COLO668 (cell line): ENCODE measurements around the gene APOC3.
"Not testable (repeated sequence)": the region's sequence is repeated elsewhere in the genome, so short reads cannot be mapped to it uniquely, and the experiment has no call there.

Source experiments
- DNase-seq: peaks from one replicate; lab custom pipeline; 2025; ENCODE audit not compliant: unreplicated experiment; lab: John Stamatoyannopoulos, UW

Gene APOC3

DNA sequence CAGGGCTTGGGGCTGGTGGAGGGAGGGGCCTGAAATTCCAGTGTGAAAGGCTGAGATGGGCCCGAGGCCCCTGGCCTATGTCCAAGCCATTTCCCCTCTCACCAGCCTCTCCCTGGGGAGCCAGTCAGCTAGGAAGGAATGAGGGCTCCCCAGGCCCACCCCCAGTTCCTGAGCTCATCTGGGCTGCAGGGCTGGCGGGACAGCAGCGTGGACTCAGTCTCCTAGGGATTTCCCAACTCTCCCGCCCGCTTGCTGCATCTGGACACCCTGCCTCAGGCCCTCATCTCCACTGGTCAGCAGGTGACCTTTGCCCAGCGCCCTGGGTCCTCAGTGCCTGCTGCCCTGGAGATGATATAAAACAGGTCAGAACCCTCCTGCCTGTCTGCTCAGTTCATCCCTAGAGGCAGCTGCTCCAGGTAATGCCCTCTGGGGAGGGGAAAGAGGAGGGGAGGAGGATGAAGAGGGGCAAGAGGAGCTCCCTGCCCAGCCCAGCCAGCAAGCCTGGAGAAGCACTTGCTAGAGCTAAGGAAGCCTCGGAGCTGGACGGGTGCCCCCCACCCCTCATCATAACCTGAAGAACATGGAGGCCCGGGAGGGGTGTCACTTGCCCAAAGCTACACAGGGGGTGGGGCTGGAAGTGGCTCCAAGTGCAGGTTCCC lies at the start of gene APOC3:
APOC3 (plus strand) TSS at position 383 of the 659 bp plus-strand sequence. CDS start 676 bp downstream, outside the sequence.
- DNase-seq, result no peak

DNA sequence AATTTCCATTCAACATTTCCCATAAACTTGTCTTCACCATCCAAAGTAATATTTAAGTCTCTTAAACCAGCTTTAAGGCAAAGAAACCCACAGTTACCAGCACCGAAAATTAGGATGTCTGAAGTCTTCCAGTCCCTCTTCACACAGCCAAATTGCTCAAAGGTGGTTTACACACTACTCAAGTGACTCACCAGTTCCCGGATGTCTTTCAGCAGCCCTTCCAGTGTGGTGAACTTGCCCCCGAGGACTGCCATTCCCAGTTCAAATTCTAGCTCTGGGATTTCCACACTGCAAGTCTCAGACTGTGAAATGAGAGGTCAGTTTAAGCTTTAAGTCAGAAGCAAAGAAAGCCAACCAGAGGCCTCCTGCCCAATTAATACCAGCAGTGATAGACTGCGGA lies 47.0 kb upstream of the APOC3 start:
- no peak for DNase-seq

DNA sequence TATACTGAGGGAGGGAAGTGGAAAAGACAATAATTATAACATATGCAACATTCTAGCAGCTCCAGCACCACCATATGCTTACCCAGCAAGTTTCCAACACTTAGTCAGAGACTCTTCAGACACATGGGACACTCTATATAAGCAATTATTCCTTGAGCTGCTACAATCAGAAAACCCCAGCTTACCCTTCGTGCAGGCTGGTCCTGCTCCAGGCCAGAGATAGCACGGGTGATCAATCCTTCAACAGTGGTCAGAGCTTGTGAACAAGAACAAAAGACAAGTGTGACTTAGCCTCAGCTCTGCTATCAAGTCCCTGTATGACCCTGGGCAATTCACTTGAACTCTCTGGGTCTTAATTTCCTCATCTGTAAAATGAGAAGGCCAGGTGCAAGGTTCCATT lies 43.4 kb upstream of the APOC3 start:
- DNase-seq, result no peak

DNA sequence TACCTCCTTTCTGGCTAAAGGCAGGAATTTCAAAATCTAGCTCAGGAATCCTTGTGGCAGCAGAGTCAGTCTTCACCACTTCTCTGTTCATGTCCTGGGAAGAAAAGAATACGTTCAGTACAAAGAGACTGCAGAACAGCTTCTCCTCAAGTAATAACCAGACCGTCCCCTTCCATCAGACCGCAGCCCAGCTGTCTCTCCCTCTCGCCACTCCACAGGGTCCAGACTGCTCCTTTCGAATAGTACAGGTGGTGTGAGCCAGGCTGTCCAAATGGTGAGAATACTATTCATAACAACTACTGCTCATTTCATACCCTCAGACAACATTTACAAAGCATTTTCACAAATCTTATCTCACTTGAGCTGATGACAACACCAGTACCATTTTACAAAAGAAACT lies 42.7 kb upstream of the APOC3 start:
- DNase-seq, result no peak

DNA sequence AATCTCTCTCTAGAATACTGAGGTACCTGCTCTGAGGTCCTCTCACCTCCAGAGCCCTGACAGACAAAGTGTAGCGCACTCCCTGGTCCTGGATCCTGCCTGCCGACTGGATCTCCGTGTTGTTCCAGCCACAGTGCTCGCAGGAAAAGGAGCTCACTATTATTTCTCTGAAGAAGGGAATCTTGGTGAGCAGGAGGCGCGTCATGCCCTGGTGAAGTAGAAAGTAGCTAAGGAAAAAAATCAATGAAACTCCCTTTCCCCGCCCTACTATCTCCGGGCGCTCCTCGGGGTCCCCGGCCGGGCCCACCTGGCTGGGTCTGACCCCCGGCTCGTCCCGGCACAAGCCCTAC lies 42.3 kb upstream of the APOC3 start:
- no peak for DNase-seq

DNA sequence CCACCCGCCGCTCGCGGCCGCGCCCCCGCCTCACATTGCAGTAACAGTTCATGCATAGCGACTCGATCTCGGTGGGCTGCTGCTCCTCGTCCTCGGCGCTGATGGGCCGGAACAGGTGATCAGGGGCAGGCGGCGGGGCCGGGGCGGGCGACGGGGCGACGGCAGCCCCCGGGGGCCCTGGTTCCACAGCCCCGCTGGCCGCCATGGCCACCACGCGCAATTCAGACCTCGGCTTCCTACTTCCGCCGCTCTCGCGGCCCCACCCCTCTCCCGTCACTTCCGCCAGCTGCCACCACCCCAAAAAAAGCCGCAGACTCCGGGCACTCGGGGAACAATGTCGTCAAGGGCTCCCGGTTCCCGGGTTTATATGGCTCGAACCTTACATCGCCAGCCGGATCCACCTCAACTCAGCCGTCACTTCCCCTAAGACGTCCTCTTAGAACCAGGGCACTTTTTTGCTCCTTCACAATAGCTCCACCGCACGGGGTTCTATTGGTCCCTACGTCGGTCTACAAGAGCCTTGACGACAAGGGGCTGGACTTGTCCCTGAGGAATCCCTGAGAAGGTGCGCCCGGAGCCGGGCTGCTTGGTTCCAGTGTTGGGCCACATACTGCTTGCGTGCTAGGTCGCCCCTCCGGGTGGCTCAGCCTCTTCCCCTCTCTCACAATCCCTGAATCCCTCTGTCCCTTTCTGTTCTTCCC lies 41.8 kb upstream of the APOC3 start, which contains the start of gene ZPR1:
ZPR1 (minus strand) TSS at position 238 of the 701 bp plus-strand sequence; CDS start at position 205, 33 bp downstream.
- peak; percentile 75 for DNase-seq

DNA sequence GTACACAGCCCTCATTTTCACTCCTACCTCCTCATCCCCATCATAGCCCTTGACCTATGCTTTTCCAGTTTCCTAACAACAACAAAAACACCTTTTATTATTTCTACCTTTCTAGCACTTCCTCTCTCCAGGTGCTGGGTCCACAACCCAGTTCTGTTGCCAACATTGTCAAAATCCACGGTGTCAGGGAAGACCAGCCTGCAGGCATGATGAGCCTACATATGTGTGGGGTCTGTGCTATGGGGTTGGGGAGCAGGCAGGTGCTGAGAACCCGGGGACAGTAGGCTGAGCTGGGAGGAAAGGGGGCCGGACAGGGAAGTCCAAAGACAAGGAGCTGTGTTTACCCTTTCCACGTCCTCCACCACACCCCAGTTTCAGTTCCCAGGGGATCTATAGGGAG lies 41.2 kb upstream of the APOC3 start:
- no peak for DNase-seq

DNA sequence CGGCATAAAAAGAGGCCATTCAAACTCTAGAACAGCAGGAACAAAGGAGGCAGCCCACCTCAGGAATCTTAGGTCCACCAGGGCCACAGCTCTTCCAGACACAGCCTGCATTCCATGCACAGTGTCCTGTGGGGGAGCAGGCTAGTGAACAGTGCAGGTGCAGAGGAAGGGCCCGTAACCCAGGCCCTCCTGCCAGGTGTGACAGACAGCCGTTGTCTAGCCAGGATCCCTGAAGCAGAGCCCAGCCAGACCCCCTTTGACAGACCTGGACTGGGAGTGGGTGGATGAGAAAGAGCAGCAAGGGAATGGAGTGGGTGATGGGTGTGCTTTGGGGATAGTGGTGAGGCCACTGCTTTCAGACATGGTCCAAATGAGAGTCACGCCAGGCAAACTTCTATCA lies 40.7 kb upstream of the APOC3 start:
- DNase-seq, result no peak

DNA sequence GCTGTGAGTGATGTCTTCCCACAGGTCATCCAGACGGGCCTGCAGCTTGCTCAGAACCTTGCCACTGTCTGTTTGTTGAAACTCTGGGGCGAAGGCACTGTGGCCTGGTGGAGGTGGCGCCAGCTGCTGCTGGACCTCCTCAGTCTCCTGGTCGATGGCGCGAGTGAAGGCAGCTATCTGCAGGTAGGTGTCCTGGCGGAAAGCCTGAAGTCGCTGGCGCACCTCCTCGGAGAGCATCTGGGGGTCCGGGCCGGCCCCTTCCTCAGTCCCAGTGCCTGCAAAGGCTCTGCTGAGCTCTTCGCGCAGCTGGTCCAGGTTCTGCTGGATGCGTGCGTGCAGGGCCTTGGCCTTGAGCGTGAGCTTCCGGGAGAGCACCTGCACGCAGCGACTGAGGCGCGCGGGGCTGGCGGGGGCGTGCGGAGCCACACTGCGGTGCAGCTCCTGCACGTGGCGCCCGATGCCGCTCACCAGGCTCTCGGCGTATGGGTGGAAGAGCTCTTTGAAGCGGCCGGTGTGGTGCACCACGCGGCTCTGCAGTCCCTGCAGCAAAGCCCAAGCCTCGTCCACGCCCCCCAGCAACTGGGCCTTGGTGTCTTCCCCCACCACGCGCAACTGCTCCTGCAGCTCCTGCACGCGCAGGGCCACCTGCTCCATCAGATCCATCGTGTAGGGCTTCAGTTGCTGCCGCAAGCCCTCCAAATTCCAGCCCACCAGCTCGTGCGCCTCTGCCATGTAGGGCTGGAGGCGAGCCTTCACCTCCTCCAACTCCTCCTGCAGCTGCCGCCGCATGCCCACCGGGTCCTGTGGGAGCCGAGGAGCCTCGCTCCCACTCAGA lies 39.3 kb upstream of the APOC3 start:
- DNase-seq, result no peak

DNA sequence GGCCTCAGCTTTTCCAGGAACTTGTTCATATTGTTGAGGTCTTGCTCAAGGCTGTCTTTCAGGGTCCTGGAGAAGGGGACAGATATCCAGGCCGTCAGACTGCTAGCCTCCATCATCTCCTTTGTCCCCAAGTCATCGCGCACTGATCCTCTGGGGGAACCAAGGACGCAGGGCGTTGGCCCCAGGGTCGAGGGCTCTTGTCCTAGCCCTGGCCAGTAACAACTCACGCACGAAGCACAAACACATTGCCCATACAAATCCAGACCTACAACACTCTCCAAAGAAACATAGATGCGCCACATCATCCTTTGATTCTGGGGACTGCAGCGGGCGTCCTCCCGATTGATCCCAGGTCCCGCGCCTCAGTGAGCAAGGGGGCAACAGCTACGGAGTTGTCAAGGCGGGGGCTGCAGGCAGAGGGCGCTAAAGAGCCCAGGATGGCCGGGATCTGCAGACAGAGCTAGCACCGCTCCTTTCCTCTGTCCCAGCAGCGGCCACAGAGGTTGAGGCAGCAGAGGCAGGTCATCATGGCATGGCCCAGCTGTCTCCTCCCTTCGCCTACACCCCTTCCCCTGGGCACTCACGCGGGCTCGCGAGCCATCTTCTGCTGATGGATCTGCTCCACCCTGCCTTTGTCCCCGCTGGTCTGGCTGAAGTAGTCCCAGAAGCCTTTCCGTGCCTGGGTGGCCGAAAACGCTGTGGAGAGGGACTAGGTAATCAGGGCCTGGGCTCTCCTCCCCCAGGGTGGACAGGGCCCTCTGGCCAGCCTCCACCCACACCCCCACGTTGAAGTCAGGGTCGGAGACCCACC lies 38.5 kb upstream of the APOC3 start:
- peak; percentile 68 for DNase-seq

DNA sequence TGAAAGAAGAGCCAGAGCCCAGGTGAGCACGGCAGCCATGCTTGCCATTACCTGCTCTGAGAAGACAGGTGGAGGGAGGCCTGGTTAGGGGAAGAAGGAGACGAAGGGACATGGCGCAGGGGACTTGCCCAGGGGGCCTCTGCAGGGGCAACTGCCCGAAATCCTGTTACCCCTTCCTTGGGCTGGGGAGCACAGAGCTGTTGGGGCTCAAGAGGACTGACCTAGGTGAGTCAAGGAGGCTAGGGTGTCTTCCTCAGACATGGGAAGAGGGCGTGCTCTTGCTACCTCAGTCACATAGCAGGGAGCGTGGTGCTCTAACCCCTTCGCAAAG lies 37.9 kb upstream of the APOC3 start, which contains the start of gene APOA5:
APOA5 (minus strand) TSS at position 67 of the 331 bp plus-strand sequence; CDS start at position 48, 19 bp downstream.
- no peak for DNase-seq

DNA sequence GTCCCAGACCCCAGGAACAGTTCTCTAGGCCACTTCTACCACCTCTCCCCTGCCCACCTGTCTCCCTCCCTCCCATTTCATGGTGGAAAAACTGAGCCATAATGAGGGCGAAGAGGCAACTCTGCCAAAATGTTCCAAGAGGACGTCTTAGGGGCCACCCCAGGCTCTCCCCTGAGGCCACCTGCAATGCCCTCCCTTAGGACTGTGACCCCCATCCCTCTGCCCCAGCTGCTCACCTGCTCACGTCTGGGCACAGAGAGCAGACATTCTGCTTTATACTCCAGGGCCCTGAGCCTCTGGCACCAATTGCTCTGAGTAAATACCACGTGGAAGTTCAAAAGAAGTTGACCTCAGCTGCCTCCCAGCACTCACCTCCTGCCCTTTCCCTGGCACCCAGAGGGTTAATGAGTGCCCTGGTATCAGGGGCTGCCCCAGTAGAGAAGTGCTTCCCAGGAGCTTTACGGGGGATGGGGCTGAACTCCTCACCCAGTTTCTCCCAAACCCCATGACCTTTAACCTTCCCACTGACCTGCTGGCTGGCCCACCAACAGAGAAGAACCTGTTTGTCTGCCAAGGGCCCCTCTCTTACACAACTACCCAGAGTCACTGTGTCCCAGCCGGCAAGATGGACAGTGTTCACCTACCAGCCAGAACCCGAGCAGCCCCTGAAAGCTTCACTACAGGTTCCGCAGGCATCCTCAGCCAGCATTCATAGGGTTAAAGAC lies 37.4 kb upstream of the APOC3 start:
- DNase-seq, result no peak

DNA sequence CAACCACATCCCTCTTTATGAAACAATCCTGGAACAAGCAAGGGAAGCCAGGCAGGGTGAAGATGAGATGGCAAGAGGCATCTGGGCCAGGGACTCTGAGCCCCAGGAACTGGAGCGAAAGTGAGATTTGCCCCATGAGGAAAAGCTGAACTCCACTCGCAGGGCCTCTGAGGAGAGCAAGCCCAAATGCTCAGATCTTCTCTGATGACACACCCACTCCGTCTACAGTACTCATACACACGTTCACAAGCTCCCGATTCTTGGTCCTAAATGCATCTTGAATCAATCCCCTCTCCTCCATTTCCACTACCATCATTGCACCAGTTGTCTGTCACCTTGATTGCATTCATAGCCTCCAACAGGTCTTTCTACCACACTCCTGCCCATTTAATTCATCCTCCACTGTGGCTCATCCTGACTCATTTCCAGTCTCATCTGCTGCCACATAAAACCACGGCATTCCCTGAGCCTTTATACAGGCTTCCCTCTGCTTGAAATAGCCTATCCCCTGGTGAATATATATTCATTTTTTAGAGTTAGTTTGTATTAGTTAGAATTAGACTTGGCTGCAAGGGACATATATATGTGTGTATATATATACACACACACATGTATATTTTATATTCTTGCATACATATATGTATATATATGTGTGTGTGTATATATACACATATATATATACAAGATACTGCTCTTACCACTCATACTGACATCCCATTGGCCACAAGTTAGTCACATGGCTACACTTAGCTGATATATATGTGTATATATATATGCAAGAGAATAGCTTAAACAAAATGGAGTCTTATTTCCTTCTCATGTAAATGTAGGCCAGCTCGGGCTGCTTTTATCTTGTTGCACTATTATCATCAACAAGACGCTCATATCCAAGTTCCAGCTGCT lies 36.6 kb upstream of the APOC3 start:
- DNase-seq, result no peak

DNA sequence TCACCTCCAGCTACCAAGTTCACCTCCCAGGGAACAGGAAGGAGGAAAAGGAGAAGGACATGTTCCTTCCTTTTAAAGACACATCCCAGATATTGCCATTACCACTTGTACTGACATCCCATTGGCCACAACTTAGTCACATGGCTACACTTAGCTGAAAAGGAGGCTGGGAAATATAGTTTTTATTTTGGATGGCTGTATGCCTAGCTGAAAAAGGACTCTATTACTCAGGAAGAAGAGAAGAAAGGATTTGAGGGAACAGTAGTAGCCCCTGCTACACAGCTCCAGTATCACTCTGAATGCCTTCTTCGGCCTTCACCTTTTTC lies 36.0 kb upstream of the APOC3 start:
- DNase-seq, result no peak

DNA sequence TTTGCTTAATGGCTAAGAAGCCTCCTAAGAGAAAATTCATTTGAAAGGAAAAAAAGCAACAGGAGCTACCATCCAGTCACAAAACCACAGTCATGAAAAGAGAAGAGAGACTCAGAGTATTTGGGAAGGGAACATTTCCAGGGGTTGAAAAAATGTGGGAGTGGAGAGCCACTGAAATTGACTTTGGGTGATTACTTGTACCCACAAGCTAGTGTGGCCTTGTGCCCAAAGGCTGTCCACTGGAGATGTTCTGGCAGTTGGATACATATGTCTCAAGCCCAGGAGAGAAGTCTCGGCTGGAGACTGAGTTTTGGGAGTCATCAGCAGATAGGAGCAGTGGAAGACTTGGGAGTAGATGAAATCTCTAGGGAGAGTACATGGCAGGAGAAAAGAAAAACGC lies 34.9 kb upstream of the APOC3 start:
- no peak for DNase-seq

DNA sequence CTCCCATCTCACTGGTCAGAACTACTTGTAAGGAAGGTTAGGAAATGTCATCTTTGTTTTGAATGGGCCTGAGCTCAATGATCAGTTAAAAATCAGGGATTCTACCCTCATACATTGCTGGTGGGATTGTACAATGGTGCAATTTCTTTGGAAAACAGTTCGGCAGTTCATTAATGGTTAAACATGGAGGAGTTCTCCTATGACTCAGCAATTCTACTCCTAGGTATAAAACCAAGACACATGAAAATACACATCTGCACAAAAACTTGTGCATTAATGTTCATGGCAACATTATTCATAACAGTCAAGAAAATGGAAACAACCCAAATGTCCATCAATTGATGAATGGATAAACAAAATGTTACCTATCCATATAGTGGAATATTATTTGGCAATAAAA lies 33.2 kb upstream of the APOC3 start:
- DNase-seq, result no peak

DNA sequence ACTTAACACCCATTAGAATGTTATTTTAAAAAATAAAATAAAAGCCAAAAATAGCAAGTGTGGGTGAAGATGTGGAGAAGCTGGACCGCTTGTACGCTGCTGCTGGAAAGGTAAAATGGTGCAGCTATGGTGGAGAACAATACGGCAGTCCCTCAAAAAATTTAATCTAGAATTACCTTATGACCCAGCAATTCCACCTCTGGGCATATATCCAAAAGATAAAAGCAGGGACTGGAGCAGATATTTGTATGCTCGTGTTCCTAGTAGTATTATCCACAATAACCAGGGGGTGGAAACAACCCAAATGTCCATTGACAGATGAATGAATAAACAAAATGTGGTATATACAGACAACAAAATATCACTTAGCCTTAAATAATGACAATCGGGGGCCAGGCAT lies 31.9 kb upstream of the APOC3 start:
- DNase-seq, result no peak

DNA sequence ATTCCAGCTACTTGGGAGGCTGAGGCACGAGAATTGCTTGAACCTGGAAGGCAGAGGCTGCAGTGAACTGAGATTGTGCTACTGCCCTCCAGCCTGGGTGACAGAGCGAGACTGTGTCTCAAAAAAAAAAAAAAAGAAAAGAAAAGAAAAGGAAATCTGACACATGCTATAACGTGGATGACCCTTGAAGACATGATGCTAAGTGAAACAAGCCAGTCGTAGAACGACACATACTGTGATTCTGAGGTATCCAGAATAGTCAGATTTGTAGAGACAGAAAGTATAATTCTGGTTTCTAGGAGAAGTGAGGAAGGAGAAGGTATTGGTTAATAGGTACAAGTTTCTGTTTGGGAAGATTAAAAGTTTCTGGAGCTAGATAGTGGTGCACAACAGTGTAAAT lies 31.3 kb upstream of the APOC3 start:
- DNase-seq, result no peak

DNA sequence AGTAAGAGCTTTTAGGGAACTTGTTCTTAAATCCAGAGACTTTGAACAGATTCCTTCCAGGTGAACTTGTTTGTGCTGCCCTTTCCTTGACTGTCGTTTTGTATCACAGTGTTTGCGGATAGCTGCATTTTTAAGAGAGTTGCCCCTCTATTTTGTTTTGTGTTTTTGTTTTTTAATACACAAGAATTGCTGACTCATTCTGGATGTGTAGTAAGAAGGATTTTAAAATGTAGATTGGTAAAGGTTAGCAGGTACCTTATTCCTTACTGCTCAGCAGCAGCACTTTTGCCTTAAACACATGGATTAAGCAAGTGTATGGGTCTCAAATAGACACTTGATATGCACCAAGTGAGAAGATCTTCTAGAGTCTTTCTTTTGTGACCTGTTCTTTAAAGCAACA lies 29.1 kb upstream of the APOC3 start:
- no peak for DNase-seq

DNA sequence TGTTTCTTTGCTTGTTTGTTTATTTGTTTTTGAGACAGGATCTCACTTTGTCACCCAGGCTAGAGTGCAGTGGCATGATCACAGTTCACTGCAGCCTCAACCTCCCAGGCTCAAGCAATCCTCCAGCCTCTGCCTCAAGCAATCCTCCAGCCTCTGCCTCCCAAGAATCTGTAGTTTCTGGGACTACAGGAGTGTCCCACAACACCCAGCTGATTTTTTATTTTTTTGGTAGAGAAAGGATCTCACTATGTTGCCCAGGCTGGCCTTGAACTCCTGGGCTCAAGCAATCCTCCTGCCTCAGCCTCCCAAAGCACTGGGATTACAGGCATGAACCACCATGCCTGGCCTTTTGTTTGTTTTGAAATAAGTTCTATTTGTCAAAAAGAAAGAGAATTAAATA lies 28.0 kb upstream of the APOC3 start:
- DNase-seq, result not testable (repeated sequence)
